ENCODE measurements around the gene RGL2.
"Not testable (repeated sequence)": the region's sequence is repeated elsewhere in the genome, so short reads cannot be mapped to it uniquely, and the experiment has no call there.

RGL2 gene

GRCh38 chr6:33297406-33297955 lies 1.3 kb downstream of the RGL2 start:
- in situ Hi-C loops (cut with MboI; ENCODE audit: low pct_unique_long_range_greater_than_20kb, low sequenced_read_pairs), result no loop called here
- peak; percentile 71 for DNase-seq

- in situ Hi-C loops (cut with MboI; ENCODE audit: low pct_unique_long_range_greater_than_20kb, low sequenced_read_pairs), result no loop called here
- DNase-seq, result no peak
Measured at GRCh38 chr6:33296797-33297405, 1.8 kb downstream of the RGL2 start.

- in situ Hi-C loops (cut with MboI; ENCODE audit: low pct_unique_long_range_greater_than_20kb, low sequenced_read_pairs), result no loop called here
- DNase-seq, result no peak
Measured at GRCh38 chr6:33295621-33296369, 2.9 kb downstream of the RGL2 start.

- in situ Hi-C loops (cut with MboI; ENCODE audit: low pct_unique_long_range_greater_than_20kb, low sequenced_read_pairs), result no loop called here
- DNase-seq, result no peak
Measured at GRCh38 chr6:33294086-33294823, 4.5 kb downstream of the RGL2 start.

GRCh38 chr6:33292996-33293682 lies 5.6 kb downstream of the RGL2 start:
- DNase-seq, result no peak
- in situ Hi-C loops (cut with MboI; ENCODE audit: low pct_unique_long_range_greater_than_20kb, low sequenced_read_pairs), result no loop called here

- in situ Hi-C loops (cut with MboI; ENCODE audit: low pct_unique_long_range_greater_than_20kb, low sequenced_read_pairs), result no loop called here
Measured at GRCh38 chr6:33290459-33290858, 8.3 kb downstream of the RGL2 start.

GRCh38 chr6:33289784-33290315 lies 8.9 kb downstream of the RGL2 start:
- in situ Hi-C loops (cut with MboI; ENCODE audit: low pct_unique_long_range_greater_than_20kb, low sequenced_read_pairs), result no loop called here
- DNase-seq, result no peak

More at GRCh38 chr6:33290459-33290858, 8.3 kb downstream of the RGL2 start:
- no peak for DNase-seq

- DNase-seq, result peak; percentile 96
- in situ Hi-C loops (cut with MboI; ENCODE audit: low pct_unique_long_range_greater_than_20kb, low sequenced_read_pairs), result no loop called here
Measured at GRCh38 chr6:33288921-33289783, 9.6 kb downstream of the RGL2 start, which contains the start of the genes PFDN6 and WDR46. TSS of gene PFDN6 (plus strand) at chr6:33289601. CDS start at chr6:33289857, 256 bp downstream. TSS of gene WDR46 (minus strand) at chr6:33289239. CDS start at chr6:33289170, 69 bp downstream.

GRCh38 chr6:33288141-33288920 lies 10.4 kb downstream of the RGL2 start:
- no peak for DNase-seq
- in situ Hi-C loops (cut with MboI; ENCODE audit: low pct_unique_long_range_greater_than_20kb, low sequenced_read_pairs), result no loop called here

GRCh38 chr6:33286946-33287914 lies 11.5 kb downstream of the RGL2 start:
- in situ Hi-C loops (cut with MboI; ENCODE audit: low pct_unique_long_range_greater_than_20kb, low sequenced_read_pairs), result no loop called here
- DNase-seq, result no peak

- DNase-seq; in situ Hi-C loops (cut with MboI; ENCODE audit: low pct_unique_long_range_greater_than_20kb, low sequenced_read_pairs): not testable (repeated sequence)
Measured at GRCh38 chr6:33285214-33285613, 13.5 kb downstream of the RGL2 start.

- no peak for DNase-seq
- in situ Hi-C loops (cut with MboI; ENCODE audit: low pct_unique_long_range_greater_than_20kb, low sequenced_read_pairs), result no loop called here
Measured at GRCh38 chr6:33280539-33280938, 18.2 kb downstream of the RGL2 start.

GRCh38 chr6:33279971-33280511 lies 18.7 kb downstream of the RGL2 start:
- DNase-seq, result peak; percentile 91
- in situ Hi-C loops (cut with MboI; ENCODE audit: low pct_unique_long_range_greater_than_20kb, low sequenced_read_pairs), result loop anchor here (10.0 kb wide), 1 partner anchor 125 kb away; no protein-coding TSS in a partner anchor

- no peak for DNase-seq
- in situ Hi-C loops (cut with MboI; ENCODE audit: low pct_unique_long_range_greater_than_20kb, low sequenced_read_pairs), result loop anchor here (10.0 kb wide), 1 partner anchor 126 kb away; no protein-coding TSS in a partner anchor
Measured at GRCh38 chr6:33279257-33279695, 19.5 kb downstream of the RGL2 start.

GRCh38 chr6:33278810-33279209 lies 19.9 kb downstream of the RGL2 start:
- DNase-seq, result no peak
- in situ Hi-C loops (cut with MboI; ENCODE audit: low pct_unique_long_range_greater_than_20kb, low sequenced_read_pairs), result loop anchor here (10.0 kb wide), 1 partner anchor 126 kb away; no protein-coding TSS in a partner anchor

- no peak for DNase-seq
- in situ Hi-C loops (cut with MboI; ENCODE audit: low pct_unique_long_range_greater_than_20kb, low sequenced_read_pairs), result loop anchor here (10.0 kb wide), 1 partner anchor 126 kb away; no protein-coding TSS in a partner anchor
Measured at GRCh38 chr6:33278392-33278741, 20.4 kb downstream of the RGL2 start.
